ENCODE measurements around the gene HEXIM2.

HEXIM2 gene

GRCh38 chr17:45162025-45162687, 481 bp downstream of the HEXIM2 start:
- H3K27ac ChIP-seq (ENCODE audit: low read depth, low read length) = no peak overlapping the region
- peak overlapping the region; percentile 69 for H3K4me2 ChIP-seq (ENCODE audit: low read depth, low read length, poor library complexity, severe bottlenecking)
- peak overlapping the region; percentile 37 for H2AFZ ChIP-seq (ENCODE audit: low read depth, low read length, severe bottlenecking)

GRCh38 chr17:45164734-45165269, 3.1 kb downstream of the HEXIM2 start:
- no peaks in the 10 kb centered on the region for H3K36me3 ChIP-seq (ENCODE audit: low read length)
- H3K79me2 ChIP-seq (ENCODE audit: insufficient read depth, low read length) = peaks cover 13% of the 10 kb centered on the region
- no peak for TF ChIP-seq CTCF (IDR thresholded peaks at IDR 0.05; ENCODE audit: insufficient read depth, low read length, poor library complexity, severe bottlenecking)
- TF ChIP-seq EZH2phosphoT487 (conservative IDR thresholded peaks at IDR 0.05; ENCODE audit: low read length) = no peak
- H3K27ac ChIP-seq (ENCODE audit: low read depth, low read length) = no peak overlapping the region
- no peak overlapping the region for H2AFZ ChIP-seq (ENCODE audit: low read depth, low read length, severe bottlenecking)
- no peak overlapping the region for H3K4me2 ChIP-seq (ENCODE audit: low read depth, low read length, poor library complexity, severe bottlenecking)
- H3F3A ChIP-seq (ENCODE audit: insufficient read depth) = peaks cover 3% of the 10 kb centered on the region; the same call in 1 of the 2 replicates
- H3K9me3 ChIP-seq (ENCODE audit: insufficient read depth, low read length) = no peaks in the 10 kb centered on the region
- no peak overlapping the region for H3K4me3 ChIP-seq (ENCODE audit: insufficient read depth, low read length, poor library complexity, severe bottlenecking)
- H3K27me3 ChIP-seq (ENCODE audit: low read length) = no peaks in the 10 kb centered on the region
- H3K9me2 ChIP-seq (replicated peaks; ENCODE audit: insufficient read depth, low read length) = no peaks in the 10 kb centered on the region
- H4K20me1 ChIP-seq (ENCODE audit: low read depth, low read length) = no peaks in the 10 kb centered on the region
- no peak overlapping the region for H3K9ac ChIP-seq (ENCODE audit: low read length)

More at GRCh38 chr17:45162025-45162687, 481 bp downstream of the HEXIM2 start:
- Histone ChIP-seq H3K79me2 (ENCODE audit: insufficient read depth, low read length) (peaks cover 16% of the 10 kb centered on the region), H3F3A (ENCODE audit: insufficient read depth) (peaks cover 14% of the 10 kb centered on the region), H4K20me1 (ENCODE audit: low read depth, low read length) (no peaks in the 10 kb centered on the region), H3K27me3 (ENCODE audit: low read length) (no peaks in the 10 kb centered on the region), H3K36me3 (ENCODE audit: low read length) (no peaks in the 10 kb centered on the region), H3K4me3 (ENCODE audit: insufficient read depth, low read length, poor library complexity, severe bottlenecking) (peak overlapping the region; percentile 56), H3K9me3 (ENCODE audit: insufficient read depth, low read length) (no peaks in the 10 kb centered on the region), H3K9me2 (replicated peaks; ENCODE audit: insufficient read depth, low read length) (no peaks in the 10 kb centered on the region), H3K9ac (ENCODE audit: low read length) (peak overlapping the region; percentile 61)
- no peak for TF ChIP-seq EZH2phosphoT487 (conservative IDR thresholded peaks at IDR 0.05; ENCODE audit: low read length)
- no peak for TF ChIP-seq CTCF (IDR thresholded peaks at IDR 0.05; ENCODE audit: insufficient read depth, low read length, poor library complexity, severe bottlenecking)

GRCh38 chr17:45168991-45169752, 7.5 kb downstream of the HEXIM2 start:
- H4K20me1 ChIP-seq (ENCODE audit: low read depth, low read length) = no peaks in the 10 kb centered on the region
- H3K9ac ChIP-seq (ENCODE audit: low read length) = no peak overlapping the region
- no peak overlapping the region for H3K4me3 ChIP-seq (ENCODE audit: insufficient read depth, low read length, poor library complexity, severe bottlenecking)
- H2AFZ ChIP-seq (ENCODE audit: low read depth, low read length, severe bottlenecking) = no peak overlapping the region
- TF ChIP-seq EZH2phosphoT487 (conservative IDR thresholded peaks at IDR 0.05; ENCODE audit: low read length) = no peak
- TF ChIP-seq CTCF (IDR thresholded peaks at IDR 0.05; ENCODE audit: insufficient read depth, low read length, poor library complexity, severe bottlenecking) = no peak
- H3K27ac ChIP-seq (ENCODE audit: low read depth, low read length) = no peak overlapping the region
- no peaks in the 10 kb centered on the region for H3K9me2 ChIP-seq (replicated peaks; ENCODE audit: insufficient read depth, low read length)
- no peaks in the 10 kb centered on the region for H3K9me3 ChIP-seq (ENCODE audit: insufficient read depth, low read length)
- H3K79me2 ChIP-seq (ENCODE audit: insufficient read depth, low read length) = no peaks in the 10 kb centered on the region
- H3K4me2 ChIP-seq (ENCODE audit: low read depth, low read length, poor library complexity, severe bottlenecking) = no peak overlapping the region
- no peaks in the 10 kb centered on the region for H3F3A ChIP-seq (ENCODE audit: insufficient read depth)
- no peaks in the 10 kb centered on the region for H3K27me3 ChIP-seq (ENCODE audit: low read length)
- no peaks in the 10 kb centered on the region for H3K36me3 ChIP-seq (ENCODE audit: low read length)
